H1 (cell line): ENCODE results near the gene CLGN. TPM values are rescaled to one million over a fixed set of nuclear protein-coding genes. Genes with fewer than 3 reads are reported as not detected.

Source experiments
- GTF2F1 ChIP-seq: IDR thresholded peaks from 2 replicates; pipeline ENCODE4 v1.6.1; 2012; ENCODE audit warnings: low read depth, low read length, improper control_type of control experiment, borderline replicate concordance
- SIN3A ChIP-seq, 2 experiments: IDR thresholded peaks in 1 of 2; conservative IDR thresholded peaks in 1 of 2; 2 replicates each; pipeline ENCODE4 v1.6.1; 2011 to 2012; ENCODE audit warnings: low read length in 2 of 2, improper control_type of control experiment in 1 of 2, low read depth in 1 of 2, mild to moderate bottlenecking in 1 of 2
- SIX5 ChIP-seq: IDR thresholded peaks from 2 replicates; pipeline ENCODE4 v1.6.1; 2011; ENCODE audit warnings: mild to moderate bottlenecking, low read depth, low read length
- polyA plus RNA-seq, 7 experiments: library from polyadenylated mRNA; depleted of rRNA in 3 of 7; stranded (reverse) in 5 of 7; unstranded in 2 of 7; fragments of >200 nt in 5 of 7; fragments of 200-250 nt in 2 of 7; gene quantifications; 1 replicate in 5 of 7; 2 replicates in 1 of 7; 4 replicates in 1 of 7; pipeline versions ENCODE4 v1.2.1 to v1.2.3, GENCODE V29; 2011 to 2013; ENCODE audit warnings: missing spikeins in 2 of 7, mixed read lengths in 2 of 7
- total RNA-seq: library from RNA; stranded (reverse); fragmentation: NEBNext Ultra II Directional; extraction: Animal tissue kit (Norgen Biotek cat#: 25700); gene quantifications from 2 replicates; pipeline ENCODE4 v1.2.1, GENCODE V29; 2021
- TF ChIP-seq, protein P1 (sequence below): fragments of 300-600 bp; sonication (generic); IDR thresholded peaks from 2 replicates; pipeline ENCODE4 v1.7.1; 2012; ENCODE audit warnings: low read length, moderate library complexity, mild to moderate bottlenecking, inconsistent platforms; ENCODE audit not compliant: insufficient replicate concordance

The CLGN gene
- total and polyA plus RNA-seq, 2 of the 8 experiments (the other 6 are each of a cell fraction or from before 2014, with no cell fraction given), result 1.7 to 3.1 TPM

DNA sequence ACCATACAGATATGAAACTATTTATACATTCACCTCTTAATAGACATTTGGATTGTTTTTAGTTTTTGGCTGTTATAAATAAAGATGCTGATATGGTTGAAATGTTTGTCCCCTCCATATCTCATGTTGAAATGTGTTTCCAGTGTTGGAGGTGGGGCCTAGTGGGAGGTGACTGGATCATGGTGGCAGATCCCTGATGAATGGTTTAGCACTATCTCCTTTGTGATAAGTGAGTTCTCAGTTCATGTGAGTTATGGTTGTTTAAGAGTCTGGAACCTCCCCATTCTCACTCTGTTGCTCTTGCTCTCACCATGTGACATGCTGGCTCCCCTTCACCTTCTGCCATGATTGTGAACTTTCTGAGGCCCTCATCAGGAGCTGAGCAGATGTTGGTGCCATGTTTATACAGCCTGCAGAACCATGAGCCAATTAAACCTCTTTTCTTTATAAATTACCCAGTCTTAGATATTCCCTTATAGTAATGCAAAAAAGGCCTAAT is 12.2 kb upstream of the CLGN start (continued):
- TF ChIP-seq, protein P1, sequence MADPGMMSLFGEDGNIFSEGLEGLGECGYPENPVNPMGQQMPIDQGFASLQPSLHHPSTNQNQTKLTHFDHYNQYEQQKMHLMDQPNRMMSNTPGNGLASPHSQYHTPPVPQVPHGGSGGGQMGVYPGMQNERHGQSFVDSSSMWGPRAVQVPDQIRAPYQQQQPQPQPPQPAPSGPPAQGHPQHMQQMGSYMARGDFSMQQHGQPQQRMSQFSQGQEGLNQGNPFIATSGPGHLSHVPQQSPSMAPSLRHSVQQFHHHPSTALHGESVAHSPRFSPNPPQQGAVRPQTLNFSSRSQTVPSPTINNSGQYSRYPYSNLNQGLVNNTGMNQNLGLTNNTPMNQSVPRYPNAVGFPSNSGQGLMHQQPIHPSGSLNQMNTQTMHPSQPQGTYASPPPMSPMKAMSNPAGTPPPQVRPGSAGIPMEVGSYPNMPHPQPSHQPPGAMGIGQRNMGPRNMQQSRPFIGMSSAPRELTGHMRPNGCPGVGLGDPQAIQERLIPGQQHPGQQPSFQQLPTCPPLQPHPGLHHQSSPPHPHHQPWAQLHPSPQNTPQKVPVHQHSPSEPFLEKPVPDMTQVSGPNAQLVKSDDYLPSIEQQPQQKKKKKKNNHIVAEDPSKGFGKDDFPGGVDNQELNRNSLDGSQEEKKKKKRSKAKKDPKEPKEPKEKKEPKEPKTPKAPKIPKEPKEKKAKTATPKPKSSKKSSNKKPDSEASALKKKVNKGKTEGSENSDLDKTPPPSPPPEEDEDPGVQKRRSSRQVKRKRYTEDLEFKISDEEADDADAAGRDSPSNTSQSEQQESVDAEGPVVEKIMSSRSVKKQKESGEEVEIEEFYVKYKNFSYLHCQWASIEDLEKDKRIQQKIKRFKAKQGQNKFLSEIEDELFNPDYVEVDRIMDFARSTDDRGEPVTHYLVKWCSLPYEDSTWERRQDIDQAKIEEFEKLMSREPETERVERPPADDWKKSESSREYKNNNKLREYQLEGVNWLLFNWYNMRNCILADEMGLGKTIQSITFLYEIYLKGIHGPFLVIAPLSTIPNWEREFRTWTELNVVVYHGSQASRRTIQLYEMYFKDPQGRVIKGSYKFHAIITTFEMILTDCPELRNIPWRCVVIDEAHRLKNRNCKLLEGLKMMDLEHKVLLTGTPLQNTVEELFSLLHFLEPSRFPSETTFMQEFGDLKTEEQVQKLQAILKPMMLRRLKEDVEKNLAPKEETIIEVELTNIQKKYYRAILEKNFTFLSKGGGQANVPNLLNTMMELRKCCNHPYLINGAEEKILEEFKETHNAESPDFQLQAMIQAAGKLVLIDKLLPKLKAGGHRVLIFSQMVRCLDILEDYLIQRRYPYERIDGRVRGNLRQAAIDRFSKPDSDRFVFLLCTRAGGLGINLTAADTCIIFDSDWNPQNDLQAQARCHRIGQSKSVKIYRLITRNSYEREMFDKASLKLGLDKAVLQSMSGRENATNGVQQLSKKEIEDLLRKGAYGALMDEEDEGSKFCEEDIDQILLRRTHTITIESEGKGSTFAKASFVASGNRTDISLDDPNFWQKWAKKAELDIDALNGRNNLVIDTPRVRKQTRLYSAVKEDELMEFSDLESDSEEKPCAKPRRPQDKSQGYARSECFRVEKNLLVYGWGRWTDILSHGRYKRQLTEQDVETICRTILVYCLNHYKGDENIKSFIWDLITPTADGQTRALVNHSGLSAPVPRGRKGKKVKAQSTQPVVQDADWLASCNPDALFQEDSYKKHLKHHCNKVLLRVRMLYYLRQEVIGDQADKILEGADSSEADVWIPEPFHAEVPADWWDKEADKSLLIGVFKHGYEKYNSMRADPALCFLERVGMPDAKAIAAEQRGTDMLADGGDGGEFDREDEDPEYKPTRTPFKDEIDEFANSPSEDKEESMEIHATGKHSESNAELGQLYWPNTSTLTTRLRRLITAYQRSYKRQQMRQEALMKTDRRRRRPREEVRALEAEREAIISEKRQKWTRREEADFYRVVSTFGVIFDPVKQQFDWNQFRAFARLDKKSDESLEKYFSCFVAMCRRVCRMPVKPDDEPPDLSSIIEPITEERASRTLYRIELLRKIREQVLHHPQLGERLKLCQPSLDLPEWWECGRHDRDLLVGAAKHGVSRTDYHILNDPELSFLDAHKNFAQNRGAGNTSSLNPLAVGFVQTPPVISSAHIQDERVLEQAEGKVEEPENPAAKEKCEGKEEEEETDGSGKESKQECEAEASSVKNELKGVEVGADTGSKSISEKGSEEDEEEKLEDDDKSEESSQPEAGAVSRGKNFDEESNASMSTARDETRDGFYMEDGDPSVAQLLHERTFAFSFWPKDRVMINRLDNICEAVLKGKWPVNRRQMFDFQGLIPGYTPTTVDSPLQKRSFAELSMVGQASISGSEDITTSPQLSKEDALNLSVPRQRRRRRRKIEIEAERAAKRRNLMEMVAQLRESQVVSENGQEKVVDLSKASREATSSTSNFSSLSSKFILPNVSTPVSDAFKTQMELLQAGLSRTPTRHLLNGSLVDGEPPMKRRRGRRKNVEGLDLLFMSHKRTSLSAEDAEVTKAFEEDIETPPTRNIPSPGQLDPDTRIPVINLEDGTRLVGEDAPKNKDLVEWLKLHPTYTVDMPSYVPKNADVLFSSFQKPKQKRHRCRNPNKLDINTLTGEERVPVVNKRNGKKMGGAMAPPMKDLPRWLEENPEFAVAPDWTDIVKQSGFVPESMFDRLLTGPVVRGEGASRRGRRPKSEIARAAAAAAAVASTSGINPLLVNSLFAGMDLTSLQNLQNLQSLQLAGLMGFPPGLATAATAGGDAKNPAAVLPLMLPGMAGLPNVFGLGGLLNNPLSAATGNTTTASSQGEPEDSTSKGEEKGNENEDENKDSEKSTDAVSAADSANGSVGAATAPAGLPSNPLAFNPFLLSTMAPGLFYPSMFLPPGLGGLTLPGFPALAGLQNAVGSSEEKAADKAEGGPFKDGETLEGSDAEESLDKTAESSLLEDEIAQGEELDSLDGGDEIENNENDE, result no peak
- TF ChIP-seq GTF2F1 (no peak), SIX5 (no peak), SIN3A (conservative IDR thresholded peaks at IDR 0.05 in 1 of 2, IDR thresholded peaks at IDR 0.05 in 1 of 2; ENCODE audit: low read depth in 1 of 2, low read length in 2 of 2) (no peak)
